GM23338 (cell line): ENCODE measurements around the gene MXRA5. TPM values are rescaled to one million over a fixed set of nuclear protein-coding genes. Genes with fewer than 3 reads are reported as not detected.

Source experiments
- ATAC-seq: fragments of 200-7000 bp; cut with Tn5 transposase; 3 replicates; pipeline ENCODE4 v1.9.1; 2020
- DNase-seq: peaks from one replicate; pipeline ENCODE4 v3.0.0-alpha.2; 2015; ENCODE audit warnings: low spot score
- H2AFZ ChIP-seq: fragments of 200-600 bp; sonication (generic); 2 replicates; pipeline ENCODE4 v1.8.0; 2016; ENCODE audit warnings: antibody characterized with exemption, mild to moderate bottlenecking, moderate library complexity
- H3F3A ChIP-seq: fragments of 200-600 bp; sonication (generic); replicated peaks from 2 replicates; pipeline ENCODE4 v1.8.0; 2017; ENCODE audit warnings: antibody characterized with exemption, mixed run types, low read depth
- H3K27ac ChIP-seq: fragments of 200-600 bp; sonication (generic); 2 replicates; pipeline ENCODE4 v1.6.1; 2016; ENCODE audit warnings: low read depth
- H3K27me3 ChIP-seq: fragments of 200-600 bp; sonication (generic); 2 replicates; pipeline ENCODE4 v1.8.0; 2016; ENCODE audit warnings: mild to moderate bottlenecking, mixed run types, moderate library complexity; ENCODE audit not compliant: insufficient read depth
- H3K36me3 ChIP-seq: fragments of 200-600 bp; sonication (generic); 2 replicates; pipeline ENCODE4 v1.8.0; 2016; ENCODE audit warnings: mild to moderate bottlenecking; ENCODE audit not compliant: insufficient read depth
- H3K4me1 ChIP-seq: fragments of 200-600 bp; sonication (generic); 2 replicates; pipeline ENCODE4 v1.8.0; 2016; ENCODE audit warnings: mild to moderate bottlenecking, moderate library complexity; ENCODE audit not compliant: insufficient read depth
- H3K4me2 ChIP-seq: fragments of 200-600 bp; sonication (generic); 2 replicates; pipeline ENCODE4 v1.7.1; 2017; ENCODE audit warnings: mixed run types
- H3K4me3 ChIP-seq: fragments of 200-600 bp; sonication (generic); 2 replicates; pipeline ENCODE4 v1.6.1; 2016; ENCODE audit warnings: mixed run types
- H3K79me2 ChIP-seq: fragments of 200-600 bp; sonication (generic); replicated peaks from 2 replicates; pipeline ENCODE4 v1.8.0; 2017; ENCODE audit warnings: mild to moderate bottlenecking; ENCODE audit not compliant: insufficient read depth
- H3K9me2 ChIP-seq: fragments of 200-600 bp; sonication (generic); 2 replicates; pipeline ENCODE4 v1.8.0; 2017; ENCODE audit not compliant: insufficient read depth
- H4K20me1 ChIP-seq: fragments of 200-600 bp; sonication (generic); replicated peaks from 2 replicates; pipeline ENCODE4 v1.8.0; 2017; ENCODE audit warnings: mild to moderate bottlenecking; ENCODE audit not compliant: insufficient read depth
- H3K27ac Mint-ChIP-seq: 2 replicates; pipeline ENCODE4 v1.8.0; 2020; ENCODE audit warnings: inconsistent platforms, mild to moderate bottlenecking, moderate library complexity, mixed read lengths
- H3K27me3 Mint-ChIP-seq: 3 replicates; pipeline ENCODE4 v1.8.0; 2022; ENCODE audit warnings: low read depth, mild to moderate bottlenecking, moderate library complexity, mixed read lengths, inconsistent platforms; ENCODE audit not compliant: insufficient read depth, poor library complexity
- H3K36me3 Mint-ChIP-seq: 3 replicates; pipeline ENCODE4 v1.8.0; 2021; ENCODE audit warnings: low read depth, mild to moderate bottlenecking, inconsistent platforms, moderate library complexity, mixed read lengths
- H3K4me1 Mint-ChIP-seq: 3 replicates; pipeline ENCODE4 v1.8.0; 2020; ENCODE audit warnings: mild to moderate bottlenecking, inconsistent platforms, mixed read lengths
- H3K4me3 Mint-ChIP-seq: 3 replicates; pipeline ENCODE4 v1.8.0; 2021; ENCODE audit warnings: moderate library complexity, mild to moderate bottlenecking, inconsistent platforms, mixed read lengths
- H3K9me3 Mint-ChIP-seq: 3 replicates; pipeline ENCODE4 v1.8.0; 2020; ENCODE audit warnings: moderate library complexity, mild to moderate bottlenecking, inconsistent platforms, mixed read lengths
- NANOG ChIP-seq: IDR thresholded peaks from 2 replicates; pipeline ENCODE4 v1.6.1; 2016; ENCODE audit warnings: antibody characterized with exemption, borderline replicate concordance
- STAT1 ChIP-seq: IDR thresholded peaks from one replicate; pipeline ENCODE4 v1.6.1; 2016; ENCODE audit warnings: antibody characterized with exemption; ENCODE audit not compliant: unreplicated experiment
- ZNF114 ChIP-seq: fragments of 250-450 bp; sonication (Bioruptor Pico); IDR thresholded peaks from 2 replicates; pipeline ENCODE4 v1.5.0; 2020; ENCODE audit warnings: mild to moderate bottlenecking, moderate library complexity
- polyA plus RNA-seq: library from polyadenylated mRNA; unstranded; fragments of >200 nt; fragmentation: Nextera tagmentation; extraction: Ambion mirVana; gene quantifications from 2 replicates; pipeline ENCODE4 v1.2.1, GENCODE V29; 2016
- total RNA-seq: library from RNA; depleted of rRNA; stranded (reverse); fragments of >200 nt; shearing (Covaris generic); gene quantifications from 2 replicates; pipeline ENCODE4 v1.2.3, GENCODE V29; 2014
- TF ChIP-seq, protein P1 (sequence below): fragments of 250-450 bp; sonication (Bioruptor Pico); IDR thresholded peaks from 2 replicates; pipeline ENCODE4 v1.5.0; 2020; ENCODE audit warnings: mild to moderate bottlenecking, moderate library complexity
- TF ChIP-seq, protein P2 (sequence below), 2 experiments: fragments of 200-600 bp in 1 of 2; sonication (generic) in 1 of 2; conservative IDR thresholded peaks; 2 replicates each; pipeline versions ENCODE4 v1.5.1 to v1.6.1; 2016 to 2017; ENCODE audit warnings: antibody characterized with exemption in 2 of 2, low read depth in 2 of 2, mild to moderate bottlenecking in 2 of 2, moderate library complexity in 1 of 2
- TF ChIP-seq, protein P3 (sequence below): IDR thresholded peaks from 2 replicates; pipeline ENCODE4 v1.6.1; 2016; ENCODE audit warnings: antibody characterized with exemption

Gene MXRA5
- total and polyA plus RNA-seq, 2 experiments from 2014 or later, result 0.45 to 2.6 TPM

GRCh38 chrX:3370656-3371055 is 24.2 kb upstream of the MXRA5 start (continued):
- TF ChIP-seq, protein P1, sequence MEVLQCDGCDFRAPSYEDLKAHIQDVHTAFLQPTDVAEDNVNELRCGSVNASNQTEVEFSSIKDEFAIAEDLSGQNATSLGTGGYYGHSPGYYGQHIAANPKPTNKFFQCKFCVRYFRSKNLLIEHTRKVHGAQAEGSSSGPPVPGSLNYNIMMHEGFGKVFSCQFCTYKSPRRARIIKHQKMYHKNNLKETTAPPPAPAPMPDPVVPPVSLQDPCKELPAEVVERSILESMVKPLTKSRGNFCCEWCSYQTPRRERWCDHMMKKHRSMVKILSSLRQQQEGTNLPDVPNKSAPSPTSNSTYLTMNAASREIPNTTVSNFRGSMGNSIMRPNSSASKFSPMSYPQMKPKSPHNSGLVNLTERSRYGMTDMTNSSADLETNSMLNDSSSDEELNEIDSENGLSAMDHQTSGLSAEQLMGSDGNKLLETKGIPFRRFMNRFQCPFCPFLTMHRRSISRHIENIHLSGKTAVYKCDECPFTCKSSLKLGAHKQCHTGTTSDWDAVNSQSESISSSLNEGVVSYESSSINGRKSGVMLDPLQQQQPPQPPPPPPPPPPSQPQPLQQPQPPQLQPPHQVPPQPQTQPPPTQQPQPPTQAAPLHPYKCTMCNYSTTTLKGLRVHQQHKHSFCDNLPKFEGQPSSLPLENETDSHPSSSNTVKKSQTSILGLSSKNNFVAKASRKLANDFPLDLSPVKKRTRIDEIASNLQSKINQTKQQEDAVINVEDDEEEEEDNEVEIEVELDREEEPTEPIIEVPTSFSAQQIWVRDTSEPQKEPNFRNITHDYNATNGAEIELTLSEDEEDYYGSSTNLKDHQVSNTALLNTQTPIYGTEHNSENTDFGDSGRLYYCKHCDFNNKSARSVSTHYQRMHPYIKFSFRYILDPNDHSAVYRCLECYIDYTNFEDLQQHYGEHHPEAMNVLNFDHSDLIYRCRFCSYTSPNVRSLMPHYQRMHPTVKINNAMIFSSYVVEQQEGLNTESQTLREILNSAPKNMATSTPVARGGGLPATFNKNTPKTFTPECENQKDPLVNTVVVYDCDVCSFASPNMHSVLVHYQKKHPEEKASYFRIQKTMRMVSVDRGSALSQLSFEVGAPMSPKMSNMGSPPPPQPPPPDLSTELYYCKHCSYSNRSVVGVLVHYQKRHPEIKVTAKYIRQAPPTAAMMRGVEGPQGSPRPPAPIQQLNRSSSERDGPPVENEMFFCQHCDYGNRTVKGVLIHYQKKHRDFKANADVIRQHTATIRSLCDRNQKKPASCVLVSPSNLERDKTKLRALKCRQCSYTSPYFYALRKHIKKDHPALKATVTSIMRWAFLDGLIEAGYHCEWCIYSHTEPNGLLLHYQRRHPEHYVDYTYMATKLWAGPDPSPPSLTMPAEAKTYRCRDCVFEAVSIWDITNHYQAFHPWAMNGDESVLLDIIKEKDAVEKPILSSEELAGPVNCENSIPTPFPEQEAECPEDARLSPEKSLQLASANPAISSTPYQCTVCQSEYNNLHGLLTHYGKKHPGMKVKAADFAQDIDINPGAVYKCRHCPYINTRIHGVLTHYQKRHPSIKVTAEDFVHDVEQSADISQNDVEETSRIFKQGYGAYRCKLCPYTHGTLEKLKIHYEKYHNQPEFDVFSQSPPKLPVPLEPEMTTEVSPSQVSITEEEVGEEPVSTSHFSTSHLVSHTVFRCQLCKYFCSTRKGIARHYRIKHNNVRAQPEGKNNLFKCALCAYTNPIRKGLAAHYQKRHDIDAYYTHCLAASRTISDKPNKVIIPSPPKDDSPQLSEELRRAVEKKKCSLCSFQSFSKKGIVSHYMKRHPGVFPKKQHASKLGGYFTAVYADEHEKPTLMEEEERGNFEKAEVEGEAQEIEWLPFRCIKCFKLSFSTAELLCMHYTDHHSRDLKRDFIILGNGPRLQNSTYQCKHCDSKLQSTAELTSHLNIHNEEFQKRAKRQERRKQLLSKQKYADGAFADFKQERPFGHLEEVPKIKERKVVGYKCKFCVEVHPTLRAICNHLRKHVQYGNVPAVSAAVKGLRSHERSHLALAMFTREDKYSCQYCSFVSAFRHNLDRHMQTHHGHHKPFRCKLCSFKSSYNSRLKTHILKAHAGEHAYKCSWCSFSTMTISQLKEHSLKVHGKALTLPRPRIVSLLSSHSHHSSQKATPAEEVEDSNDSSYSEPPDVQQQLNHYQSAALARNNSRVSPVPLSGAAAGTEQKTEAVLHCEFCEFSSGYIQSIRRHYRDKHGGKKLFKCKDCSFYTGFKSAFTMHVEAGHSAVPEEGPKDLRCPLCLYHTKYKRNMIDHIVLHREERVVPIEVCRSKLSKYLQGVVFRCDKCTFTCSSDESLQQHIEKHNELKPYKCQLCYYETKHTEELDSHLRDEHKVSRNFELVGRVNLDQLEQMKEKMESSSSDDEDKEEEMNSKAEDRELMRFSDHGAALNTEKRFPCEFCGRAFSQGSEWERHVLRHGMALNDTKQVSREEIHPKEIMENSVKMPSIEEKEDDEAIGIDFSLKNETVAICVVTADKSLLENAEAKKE (CRISPR knock-in tag), result no peak
- no peak for TF ChIP-seq NANOG
- TF ChIP-seq, protein P2, sequence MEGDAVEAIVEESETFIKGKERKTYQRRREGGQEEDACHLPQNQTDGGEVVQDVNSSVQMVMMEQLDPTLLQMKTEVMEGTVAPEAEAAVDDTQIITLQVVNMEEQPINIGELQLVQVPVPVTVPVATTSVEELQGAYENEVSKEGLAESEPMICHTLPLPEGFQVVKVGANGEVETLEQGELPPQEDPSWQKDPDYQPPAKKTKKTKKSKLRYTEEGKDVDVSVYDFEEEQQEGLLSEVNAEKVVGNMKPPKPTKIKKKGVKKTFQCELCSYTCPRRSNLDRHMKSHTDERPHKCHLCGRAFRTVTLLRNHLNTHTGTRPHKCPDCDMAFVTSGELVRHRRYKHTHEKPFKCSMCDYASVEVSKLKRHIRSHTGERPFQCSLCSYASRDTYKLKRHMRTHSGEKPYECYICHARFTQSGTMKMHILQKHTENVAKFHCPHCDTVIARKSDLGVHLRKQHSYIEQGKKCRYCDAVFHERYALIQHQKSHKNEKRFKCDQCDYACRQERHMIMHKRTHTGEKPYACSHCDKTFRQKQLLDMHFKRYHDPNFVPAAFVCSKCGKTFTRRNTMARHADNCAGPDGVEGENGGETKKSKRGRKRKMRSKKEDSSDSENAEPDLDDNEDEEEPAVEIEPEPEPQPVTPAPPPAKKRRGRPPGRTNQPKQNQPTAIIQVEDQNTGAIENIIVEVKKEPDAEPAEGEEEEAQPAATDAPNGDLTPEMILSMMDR (conservative IDR thresholded peaks at IDR 0.05; ENCODE audit: low read depth in 2 of 2), result no peak
- TF ChIP-seq STAT1, result no peak

GRCh38 chrX:3362956-3363355 is 16.5 kb upstream of the MXRA5 start:
- Histone ChIP-seq H3K79me2 (no peaks in the 10 kb centered on the region), H2AFZ (no peak overlapping the region), H3K4me1 (no peaks in the 10 kb centered on the region), H3K36me3 (no peaks in the 10 kb centered on the region), H3K27ac (no peak overlapping the region), H3F3A (no peaks in the 10 kb centered on the region), H3K9me2 (no peaks in the 10 kb centered on the region), H3K27me3 (no peaks in the 10 kb centered on the region), H3K4me3 (no peak overlapping the region), H4K20me1 (no peaks in the 10 kb centered on the region), H3K4me2 (no peak overlapping the region)
- H3K27me3 Mint-ChIP-seq, result peaks cover 2% of the 10 kb centered on the region
- ATAC-seq, result no peak
- no peak overlapping the region for H3K4me3 Mint-ChIP-seq
- no peaks in the 10 kb centered on the region for H3K9me3 Mint-ChIP-seq
- TF ChIP-seq, protein P1 (CRISPR knock-in tag), result no peak
- TF ChIP-seq ZNF114, result no peak
- TF ChIP-seq, protein P3, sequence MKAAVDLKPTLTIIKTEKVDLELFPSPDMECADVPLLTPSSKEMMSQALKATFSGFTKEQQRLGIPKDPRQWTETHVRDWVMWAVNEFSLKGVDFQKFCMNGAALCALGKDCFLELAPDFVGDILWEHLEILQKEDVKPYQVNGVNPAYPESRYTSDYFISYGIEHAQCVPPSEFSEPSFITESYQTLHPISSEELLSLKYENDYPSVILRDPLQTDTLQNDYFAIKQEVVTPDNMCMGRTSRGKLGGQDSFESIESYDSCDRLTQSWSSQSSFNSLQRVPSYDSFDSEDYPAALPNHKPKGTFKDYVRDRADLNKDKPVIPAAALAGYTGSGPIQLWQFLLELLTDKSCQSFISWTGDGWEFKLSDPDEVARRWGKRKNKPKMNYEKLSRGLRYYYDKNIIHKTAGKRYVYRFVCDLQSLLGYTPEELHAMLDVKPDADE, result no peak
- H3K4me1 Mint-ChIP-seq, result no peaks in the 10 kb centered on the region
- no peak for DNase-seq
- no peaks in the 10 kb centered on the region for H3K36me3 Mint-ChIP-seq
- H3K27ac Mint-ChIP-seq, result no peak overlapping the region
